Transverse colon (tissue), 4 donors: ENCODE results near the gene SBNO2. TPM values are rescaled to one million over a fixed set of nuclear protein-coding genes. Genes with fewer than 3 reads are reported as not detected.

Source experiments
- DNase-seq: peaks from one replicate; pipeline ENCODE4 v3.0.0-alpha.2; 2019
- H3K27ac ChIP-seq, 4 donors: fragments of 200-600 bp; sonication (generic); 2 replicates each; pipeline ENCODE4 v1.5.1; 2016 to 2018; ENCODE audit warnings: inconsistent platforms in 4 of 4
- H3K27me3 ChIP-seq: fragments of 200-600 bp; sonication (generic); 2 replicates; pipeline ENCODE4 v1.5.1; 2017; ENCODE audit warnings: inconsistent platforms
- H3K36me3 ChIP-seq, 4 donors: fragments of 200-600 bp; sonication (generic); 2 replicates each; pipeline ENCODE4 v1.5.1; 2017 to 2019; ENCODE audit warnings: inconsistent platforms in 4 of 4
- H3K4me1 ChIP-seq, 4 donors: fragments of 200-600 bp; sonication (generic); 2 replicates each; pipeline ENCODE4 v1.5.1; 2017 to 2020; ENCODE audit warnings: inconsistent platforms in 4 of 4
- H3K4me3 ChIP-seq, 4 donors: fragments of 200-600 bp; sonication (generic); 1 replicate in 1 of 4; 2 replicates in 3 of 4; pipeline versions ENCODE4 v1.5.1 to v1.6.1; 2017 to 2019; ENCODE audit warnings: inconsistent platforms in 4 of 4
- H3K9me3 ChIP-seq, 2 donors: fragments of 200-600 bp; sonication (generic); 2 replicates each; pipeline ENCODE4 v1.5.1; 2017 to 2019; ENCODE audit warnings: inconsistent platforms in 2 of 2
- EP300 ChIP-seq: sonication (generic); formaldehyde crosslinking; IDR thresholded peaks from one replicate; pipeline ENCODE4 v1.6.1; 2017; ENCODE audit warnings: antibody characterized with exemption, low read depth
- POLR2A ChIP-seq: fragments of 450-650 bp; IDR thresholded peaks from one replicate; pipeline ENCODE4 v1.6.1; 2016; ENCODE audit warnings: antibody characterized with exemption, mild to moderate bottlenecking, moderate library complexity
- POLR2AphosphoS5 ChIP-seq, 3 donors: sonication (generic); formaldehyde crosslinking; IDR thresholded peaks; one replicate each; pipeline ENCODE4 v1.6.1; 2016; ENCODE audit warnings: antibody characterized with exemption in 3 of 3
- WGBS, 2 donors: methylation state at CpG; one replicate each; pipeline ENCODE4 v1.1.5; 2018; ENCODE audit warnings: low coverage in 1 of 2; 5-methylcytosine and 5-hydroxymethylcytosine counted together
- in situ Hi-C, 4 donors: fragments of 200-750 bp; cut with MboI; loops; one replicate each; pipeline versions ENCODE4 v1.15.0 to v1.15.1; 2017; ENCODE audit warnings: low sequenced_read_pairs in 3 of 4, low pct_ligation_motif_present in 1 of 4, low pct_unique_long_range_greater_than_20kb in 1 of 4
- intact Hi-C: fragments of 100-400 bp; cut with DNase I; formaldehyde crosslinking; loops from one replicate; pipeline ENCODE4 v1.15.1; 2023; ENCODE audit warnings: low total_unique reads
- total RNA-seq, 4 donors: library from RNA; depleted of rRNA; stranded (reverse); fragments of >200 nt; gene quantifications; one replicate each; pipeline ENCODE4 v1.1.0, GENCODE V29; 2016
- TF ChIP-seq, protein P1 (sequence below), 5 experiments: fragments of 200-600 bp in 3 of 5; fragments of 450-650 bp in 2 of 5; sonication (generic) in 3 of 5; IDR thresholded peaks; 1 replicate in 2 of 5; 2 replicates in 3 of 5; pipeline ENCODE4 v1.5.1; 2016 to 2017; ENCODE audit warnings: antibody characterized with exemption in 5 of 5, inconsistent platforms in 3 of 5, mild to moderate bottlenecking in 2 of 5, moderate library complexity in 1 of 5

SBNO2 gene
- total RNA-seq, 4 donors from 2014 or later: 34.5 to 142 (median 48.3) TPM

DNA sequence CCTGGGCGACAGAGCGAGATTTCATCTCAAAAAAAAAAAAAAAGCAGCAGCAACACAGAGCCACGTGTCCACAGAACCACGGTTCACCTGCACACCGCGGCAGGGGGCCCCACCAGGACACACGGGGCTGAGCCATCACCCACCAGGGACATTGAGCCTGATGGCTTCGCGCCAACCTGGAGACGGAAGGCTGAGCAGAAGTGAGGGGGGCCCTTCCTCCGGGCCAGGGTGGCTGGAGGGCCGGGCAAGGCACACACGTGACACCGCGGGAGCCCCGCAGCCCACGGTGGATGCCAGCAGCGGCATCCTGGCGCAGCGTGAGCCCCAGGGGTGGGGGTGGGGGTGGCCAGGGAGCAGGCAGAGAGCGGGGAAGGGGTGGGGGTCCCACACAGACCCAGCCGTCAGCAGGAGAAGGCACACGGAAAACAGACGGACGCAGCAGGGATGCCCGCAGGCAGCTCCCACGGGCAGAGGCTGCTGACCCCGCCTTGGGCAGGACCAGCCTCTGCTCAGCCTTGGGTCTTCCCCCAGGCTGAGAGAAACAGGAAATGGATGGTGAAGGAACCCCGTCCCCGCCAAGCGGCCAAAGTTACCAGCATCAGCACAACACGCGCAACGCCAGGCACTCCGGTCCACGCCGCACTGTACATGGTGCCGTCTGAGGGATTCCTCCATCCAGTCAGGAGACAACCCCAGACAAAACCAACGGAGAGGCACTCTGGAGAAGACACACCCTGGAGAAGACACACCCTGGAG, 33.6 kb downstream of the SBNO2 start:
- Histone ChIP-seq H3K27me3 (no peaks in the 10 kb centered on the region), H3K4me3 (no peak overlapping the region), H3K4me1 (peaks cover 14 to 16% (median 15%) of the 10 kb centered on the region in 4 donors), H3K27ac (no peak overlapping the region), H3K9me3 (no peaks in the 10 kb centered on the region), H3K36me3 (peaks cover 0 to 12% (median 2%) of the 10 kb centered on the region in 4 donors)
- TF ChIP-seq POLR2A: no peak
- no peak for TF ChIP-seq EP300
- TF ChIP-seq, protein P1, sequence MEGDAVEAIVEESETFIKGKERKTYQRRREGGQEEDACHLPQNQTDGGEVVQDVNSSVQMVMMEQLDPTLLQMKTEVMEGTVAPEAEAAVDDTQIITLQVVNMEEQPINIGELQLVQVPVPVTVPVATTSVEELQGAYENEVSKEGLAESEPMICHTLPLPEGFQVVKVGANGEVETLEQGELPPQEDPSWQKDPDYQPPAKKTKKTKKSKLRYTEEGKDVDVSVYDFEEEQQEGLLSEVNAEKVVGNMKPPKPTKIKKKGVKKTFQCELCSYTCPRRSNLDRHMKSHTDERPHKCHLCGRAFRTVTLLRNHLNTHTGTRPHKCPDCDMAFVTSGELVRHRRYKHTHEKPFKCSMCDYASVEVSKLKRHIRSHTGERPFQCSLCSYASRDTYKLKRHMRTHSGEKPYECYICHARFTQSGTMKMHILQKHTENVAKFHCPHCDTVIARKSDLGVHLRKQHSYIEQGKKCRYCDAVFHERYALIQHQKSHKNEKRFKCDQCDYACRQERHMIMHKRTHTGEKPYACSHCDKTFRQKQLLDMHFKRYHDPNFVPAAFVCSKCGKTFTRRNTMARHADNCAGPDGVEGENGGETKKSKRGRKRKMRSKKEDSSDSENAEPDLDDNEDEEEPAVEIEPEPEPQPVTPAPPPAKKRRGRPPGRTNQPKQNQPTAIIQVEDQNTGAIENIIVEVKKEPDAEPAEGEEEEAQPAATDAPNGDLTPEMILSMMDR (IDR thresholded peaks at IDR 0.05): no peak
- no peak for TF ChIP-seq POLR2AphosphoS5 (IDR thresholded peaks at IDR 0.05)
- in situ Hi-C loops: no loop called here
- no peak for DNase-seq
- WGBS, 2 donors: 88 to 100% methylated on average over 2 to 28 of the region's 39 CpGs
- intact Hi-C loops: no loop called here

DNA sequence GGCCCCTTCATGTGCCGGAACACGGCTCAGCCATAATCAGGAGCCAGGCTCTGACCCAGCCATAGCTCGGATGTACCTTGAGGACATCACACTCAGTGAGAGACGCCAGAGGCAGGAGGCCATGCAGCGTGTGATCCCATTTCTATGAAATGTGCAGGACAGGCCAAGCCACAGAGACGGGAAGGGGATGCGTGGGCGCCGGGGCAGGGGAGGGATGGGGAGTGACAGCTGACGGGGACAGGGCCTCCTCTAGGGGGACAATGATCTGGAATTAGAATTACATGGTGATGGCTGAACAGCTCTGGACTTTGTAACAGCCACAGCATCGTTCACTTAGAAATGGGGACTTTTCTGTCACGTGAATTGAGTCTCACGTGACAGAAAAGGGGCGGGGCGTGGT, 34.9 kb downstream of the SBNO2 start:
- Histone ChIP-seq H3K4me3 (no peak overlapping the region), H3K27me3 (no peaks in the 10 kb centered on the region), H3K4me1 (peaks cover 16 to 23% (median 19%) of the 10 kb centered on the region in 4 donors), H3K27ac (no peak overlapping the region), H3K36me3 (peaks cover 0 to 12% (median 2%) of the 10 kb centered on the region in 4 donors), H3K9me3 (no peaks in the 10 kb centered on the region)
- TF ChIP-seq EP300 (no peak), POLR2A (no peak), POLR2AphosphoS5 (IDR thresholded peaks at IDR 0.05) (no peak)
- TF ChIP-seq, protein P1 (IDR thresholded peaks at IDR 0.05): no peak
- in situ Hi-C loops (no loop called here), intact Hi-C loops (no loop called here)
- no peak for DNase-seq
- whole genome bisulfite sequencing, 2 donors: 83 to 93% methylated on average over 5 to 15 of the region's 15 CpGs

DNA sequence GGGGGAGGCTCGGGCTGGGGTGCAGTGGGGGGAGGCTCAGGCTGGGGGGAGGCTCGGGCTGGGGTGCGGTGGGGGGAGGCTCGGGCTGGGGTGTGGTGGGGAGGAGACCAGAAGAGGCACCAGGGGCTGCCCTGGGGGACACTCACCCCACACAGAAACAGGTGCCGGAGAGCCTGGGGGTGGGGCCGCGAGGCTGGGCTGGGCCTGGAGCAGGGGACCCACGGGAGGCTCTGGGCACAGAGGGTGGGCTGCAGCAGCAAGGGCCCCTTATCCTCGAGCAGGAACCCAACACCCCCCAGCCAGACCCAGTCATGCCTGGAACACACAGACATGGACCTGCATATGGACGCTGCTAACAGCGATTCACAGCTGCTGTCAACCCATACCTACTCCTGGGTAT, 35.9 kb downstream of the SBNO2 start:
- intact Hi-C loops (no loop called here), in situ Hi-C loops (no loop called here)
- no peak overlapping the region for H3K27ac ChIP-seq
- no peak for DNase-seq
- TF ChIP-seq EP300 (no peak), POLR2AphosphoS5 (IDR thresholded peaks at IDR 0.05) (no peak), POLR2A (no peak)
- TF ChIP-seq, protein P1 (IDR thresholded peaks at IDR 0.05): no peak
- peaks cover 0 to 8% (median 0%) of the 10 kb centered on the region in 4 donors for H3K36me3 ChIP-seq
- no peaks in the 10 kb centered on the region for H3K9me3 ChIP-seq
- 80% methylated on average over 9 of the region's 11 CpGs; no CpG with 5 or more reads in 1 of the 2 donors for WGBS, 2 donors
- no peak overlapping the region for H3K4me3 ChIP-seq
- no peaks in the 10 kb centered on the region for H3K27me3 ChIP-seq
- H3K4me1 ChIP-seq: peaks cover 16 to 33% (median 26%) of the 10 kb centered on the region in 4 donors

DNA sequence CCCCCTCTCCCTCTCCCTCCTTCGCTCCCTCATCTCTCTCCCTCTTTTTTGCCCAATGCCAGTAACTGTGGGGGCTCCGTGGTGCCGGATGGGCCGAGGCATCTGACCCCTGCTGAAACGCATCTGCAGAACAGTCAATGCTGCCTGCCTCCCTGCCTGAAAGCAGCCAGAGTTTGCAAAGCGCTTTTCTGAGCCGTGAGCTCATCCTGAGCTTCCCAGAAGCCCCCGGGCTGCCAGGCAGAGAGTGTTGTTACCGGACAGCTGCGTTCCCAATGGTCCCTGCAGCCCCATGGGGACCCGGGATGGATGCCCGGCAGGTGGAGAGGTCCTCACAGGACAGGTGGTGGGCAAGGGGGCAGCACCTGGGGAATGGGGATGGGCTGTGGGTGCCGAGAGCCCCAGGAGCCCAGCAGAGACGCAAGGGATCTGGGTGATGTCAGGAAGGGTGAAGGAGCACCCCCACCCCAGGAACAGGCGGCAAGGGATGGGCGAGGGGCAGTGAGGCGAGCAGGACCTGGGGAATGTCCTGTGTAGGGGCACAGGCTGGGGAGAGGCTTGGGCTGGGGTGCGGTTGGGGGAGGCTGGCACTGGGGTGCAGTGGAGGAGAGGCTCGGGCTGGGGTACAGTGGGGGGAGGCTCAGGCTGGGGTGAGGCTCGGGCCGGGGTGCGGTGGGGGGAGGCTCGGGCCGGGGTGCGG, 37.3 kb downstream of the SBNO2 start:
- Histone ChIP-seq H3K4me1 (peaks cover 24 to 43% (median 37%) of the 10 kb centered on the region in 4 donors), H3K27ac (peak overlapping the region; percentile 73 to 85 (median 82)), H3K4me3 (no peak overlapping the region), H3K27me3 (no peaks in the 10 kb centered on the region), H3K36me3 (no peaks in the 10 kb centered on the region), H3K9me3 (no peaks in the 10 kb centered on the region)
- intact Hi-C loops: no loop called here
- 49 to 100% methylated on average over 2 to 18 of the region's 25 CpGs for WGBS, 2 donors
- TF ChIP-seq POLR2AphosphoS5 (IDR thresholded peaks at IDR 0.05) (no peak), POLR2A (no peak), EP300 (no peak)
- TF ChIP-seq, protein P1 (IDR thresholded peaks at IDR 0.05): no peak
- in situ Hi-C loops: no loop called here
- DNase-seq: no peak
